NCI-H524 (cell line): ENCODE data around the gene SELENOO.

Source experiments
- DNase-seq, 2 experiments: peaks; one replicate each; lab custom pipeline; 2025; lab: John Stamatoyannopoulos, UW

Gene SELENOO

GRCh38 chr22:50171965-50172421 lies 28.8 kb upstream of the SELENOO start:
- no peak for DNase-seq

- DNase-seq, result no peak
These were observed 27.4 kb upstream of the SELENOO start for GRCh38 chr22:50173311-50173982.

- no peak for DNase-seq
These were observed 26.8 kb upstream of the SELENOO start for GRCh38 chr22:50173983-50174355.

GRCh38 chr22:50174382-50175190 lies 26.2 kb upstream of the SELENOO start:
- no peak for DNase-seq

- no peak for DNase-seq
These were observed 25.7 kb upstream of the SELENOO start for GRCh38 chr22:50175191-50175461.

GRCh38 chr22:50175921-50176849 lies 24.6 kb upstream of the SELENOO start:
- no peak for DNase-seq

GRCh38 chr22:50176850-50177536 lies 23.8 kb upstream of the SELENOO start:
- DNase-seq, result no peak

GRCh38 chr22:50177537-50178470 lies 23.0 kb upstream of the SELENOO start:
- no peak for DNase-seq

GRCh38 chr22:50178471-50178864 lies 22.3 kb upstream of the SELENOO start:
- no peak for DNase-seq

- no peak for DNase-seq
These were observed 21.6 kb upstream of the SELENOO start for GRCh38 chr22:50178871-50179869.

- DNase-seq, result no peak
These were observed 20.7 kb upstream of the SELENOO start for GRCh38 chr22:50179937-50180726.

- DNase-seq, result no peak
These were observed 19.9 kb upstream of the SELENOO start for GRCh38 chr22:50180727-50181521.

- no peak for DNase-seq
These were observed 18.4 kb upstream of the SELENOO start for GRCh38 chr22:50182176-50183081.

- no peak for DNase-seq
These were observed 17.5 kb upstream of the SELENOO start for GRCh38 chr22:50183141-50183971.

- no peak for DNase-seq
These were observed 16.6 kb upstream of the SELENOO start for GRCh38 chr22:50184004-50184901.
